Esophagus muscularis mucosa (tissue), 4 donors: ENCODE results near the gene MEIS2.

Experiments used
- EP300 ChIP-seq: sonication (generic); formaldehyde crosslinking; IDR thresholded peaks from one replicate; pipeline ENCODE4 v1.6.1; 2017; ENCODE audit warnings: antibody characterized with exemption
- POLR2A ChIP-seq: fragments of 450-650 bp; IDR thresholded peaks from one replicate; pipeline ENCODE4 v1.6.1; 2017; ENCODE audit warnings: antibody characterized with exemption, moderate library complexity, mild to moderate bottlenecking, low read depth
- POLR2AphosphoS5 ChIP-seq, 2 donors: sonication (generic); formaldehyde crosslinking; IDR thresholded peaks; one replicate each; pipeline ENCODE4 v1.6.1; 2017; ENCODE audit warnings: antibody characterized with exemption in 2 of 2
- TF ChIP-seq, protein P1 (sequence below), 3 experiments: fragments of 200-600 bp in 2 of 3; fragments of 450-650 bp in 1 of 3; sonication (generic) in 2 of 3; IDR thresholded peaks; one replicate each; pipeline ENCODE4 v1.5.1; 2017 to 2019; ENCODE audit warnings: antibody characterized with exemption in 3 of 3, mild to moderate bottlenecking in 2 of 3, moderate library complexity in 1 of 3

DNA sequence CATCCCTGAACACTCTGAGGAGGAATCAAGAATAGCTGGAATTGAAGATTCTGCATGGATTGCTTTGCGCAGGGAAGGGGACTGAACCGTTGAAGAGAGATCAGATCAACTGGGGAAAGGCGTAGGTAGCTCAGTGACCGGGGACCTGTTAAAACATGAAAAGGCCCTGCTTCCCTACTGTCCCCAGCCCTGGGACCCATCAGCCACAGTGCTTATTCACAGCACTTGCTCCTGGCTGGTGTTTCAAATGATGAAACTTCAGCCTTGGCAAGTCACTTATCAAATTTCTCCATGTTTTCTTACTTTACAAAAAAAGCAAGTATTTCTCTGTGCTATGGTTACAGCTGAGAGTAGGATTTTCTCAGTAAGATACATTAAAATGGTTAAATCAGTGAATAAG is 199.3 kb downstream of the MEIS2 start:
- TF ChIP-seq POLR2A: no peak
- TF ChIP-seq, protein P1, sequence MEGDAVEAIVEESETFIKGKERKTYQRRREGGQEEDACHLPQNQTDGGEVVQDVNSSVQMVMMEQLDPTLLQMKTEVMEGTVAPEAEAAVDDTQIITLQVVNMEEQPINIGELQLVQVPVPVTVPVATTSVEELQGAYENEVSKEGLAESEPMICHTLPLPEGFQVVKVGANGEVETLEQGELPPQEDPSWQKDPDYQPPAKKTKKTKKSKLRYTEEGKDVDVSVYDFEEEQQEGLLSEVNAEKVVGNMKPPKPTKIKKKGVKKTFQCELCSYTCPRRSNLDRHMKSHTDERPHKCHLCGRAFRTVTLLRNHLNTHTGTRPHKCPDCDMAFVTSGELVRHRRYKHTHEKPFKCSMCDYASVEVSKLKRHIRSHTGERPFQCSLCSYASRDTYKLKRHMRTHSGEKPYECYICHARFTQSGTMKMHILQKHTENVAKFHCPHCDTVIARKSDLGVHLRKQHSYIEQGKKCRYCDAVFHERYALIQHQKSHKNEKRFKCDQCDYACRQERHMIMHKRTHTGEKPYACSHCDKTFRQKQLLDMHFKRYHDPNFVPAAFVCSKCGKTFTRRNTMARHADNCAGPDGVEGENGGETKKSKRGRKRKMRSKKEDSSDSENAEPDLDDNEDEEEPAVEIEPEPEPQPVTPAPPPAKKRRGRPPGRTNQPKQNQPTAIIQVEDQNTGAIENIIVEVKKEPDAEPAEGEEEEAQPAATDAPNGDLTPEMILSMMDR (IDR thresholded peaks at IDR 0.05): no peak
- no peak for TF ChIP-seq POLR2AphosphoS5 (IDR thresholded peaks at IDR 0.05)
- no peak for TF ChIP-seq EP300
